A549 (cell line): ENCODE measurements around the gene GLIS1. TPM values are rescaled to one million over a fixed set of nuclear protein-coding genes. Genes with fewer than 3 reads are reported as not detected.

Source experiments
- ATAC-seq, 2 experiments: fragments of 200-7000 bp in 1 of 2; fragments of >200 bp in 1 of 2; cut with Nextera tagmentation in 1 of 2; cut with Tn5 transposase in 1 of 2; 3 replicates each; pipeline versions ENCODE4 v1.8.0 to v1.9.1; 2018 to 2020; ENCODE audit warnings: mild to moderate bottlenecking in 1 of 2, moderate library complexity in 1 of 2
- CTCF ChIA-PET: fragments of 300-600 bp; sonication (Branson Sonifier 250); formaldehyde crosslinking; extraction: SDS; loops from one replicate; lab custom pipeline; 2021; ENCODE audit warnings: antibody characterized with exemption, inconsistent platforms; lab: Yijun Ruan, JAX
- POLR2A ChIA-PET: fragments of 350-600 bp; formaldehyde crosslinking; extraction: SDS; loops from one replicate; lab custom pipeline; 2021; ENCODE audit warnings: antibody characterized with exemption, inconsistent platforms; lab: Yijun Ruan, JAX
- DNase-seq, 2 experiments: peaks; one replicate each; pipeline versions ENCODE4 v3.0.0 to v3.0.0-alpha.2; 2011 to 2016; ENCODE audit warnings: low read depth in 1 of 2, low spot score in 1 of 2
- FAIRE-seq: peaks from 2 replicates; lab custom pipeline; 2011; peaks lifted over from hg19 to GRCh38; lab: Jason Lieb, UNC
- H3K27ac ChIP-seq, 2 experiments: fragments of >200 bp; sonication (Bioruptor Twin); formaldehyde crosslinking; 3 replicates each; pipeline ENCODE4 v1.5.1; 2016 to 2017
- H3K4me1 ChIP-seq: fragments of >200 bp; sonication (Bioruptor Twin); formaldehyde crosslinking; 3 replicates; pipeline ENCODE4 v1.6.1; 2016
- H3K4me2 ChIP-seq: fragments of >200 bp; sonication (Bioruptor Twin); formaldehyde crosslinking; 3 replicates; pipeline ENCODE4 v1.6.1; 2016
- H3K4me3 ChIP-seq: fragments of >200 bp; sonication (Bioruptor Twin); formaldehyde crosslinking; 3 replicates; pipeline ENCODE4 v1.5.1; 2016
- H3K9me3 ChIP-seq: fragments of >200 bp; sonication (Bioruptor Twin); formaldehyde crosslinking; 3 replicates; pipeline ENCODE4 v1.6.1; 2016
- CHD2 ChIP-seq: fragments of 150-350 bp; IDR thresholded peaks from 2 replicates; pipeline ENCODE4 v1.6.1; 2014; ENCODE audit warnings: low read length; ENCODE audit not compliant: partially characterized antibody
- CTCF ChIP-seq: fragments of >200 bp; sonication (Bioruptor Twin); formaldehyde crosslinking; IDR thresholded peaks from 3 replicates; pipeline ENCODE4 v1.5.1; 2016
- E2F6 ChIP-seq: IDR thresholded peaks from 2 replicates; pipeline ENCODE4 v1.6.1; 2012; ENCODE audit warnings: low read depth, borderline replicate concordance
- EHF ChIP-seq: fragments of 250-450 bp; sonication (Bioruptor Pico); IDR thresholded peaks from 2 replicates; pipeline ENCODE4 v1.5.0; 2020; ENCODE audit warnings: mild to moderate bottlenecking
- ESRRA ChIP-seq: fragments of 150-350 bp; IDR thresholded peaks from 2 replicates; pipeline ENCODE4 v1.6.1; 2014; ENCODE audit warnings: mild to moderate bottlenecking, low read length, borderline replicate concordance
- FOSL2 ChIP-seq, 2 experiments: fragments of 450-650 bp in 1 of 2; fragments of >200 bp in 1 of 2; sonication (Bioruptor Twin) in 1 of 2; formaldehyde crosslinking; IDR thresholded peaks; 2 replicates each; pipeline versions ENCODE4 v1.5.0 to v1.6.1; 2016 to 2020; ENCODE audit warnings: mild to moderate bottlenecking in 1 of 2, moderate library complexity in 1 of 2
- HEYL ChIP-seq: fragments of 250-450 bp; sonication (Bioruptor Pico); IDR thresholded peaks from 2 replicates; pipeline ENCODE4 v1.8.0; 2021; ENCODE audit warnings: mild to moderate bottlenecking, moderate library complexity
- HOXB13 ChIP-seq: fragments of 250-450 bp; sonication (Bioruptor Pico); IDR thresholded peaks from 2 replicates; pipeline ENCODE4 v1.5.0; 2020; ENCODE audit warnings: low read depth, mild to moderate bottlenecking, moderate library complexity
- JUNB ChIP-seq: fragments of >200 bp; sonication (Bioruptor Twin); formaldehyde crosslinking; IDR thresholded peaks from 2 replicates; pipeline ENCODE4 v1.6.1; 2016
- KDM5A ChIP-seq: fragments of 200-600 bp; sonication (generic); IDR thresholded peaks from 2 replicates; pipeline ENCODE4 v1.6.1; 2016; ENCODE audit warnings: antibody characterized with exemption, mild to moderate bottlenecking
- NPAS2 ChIP-seq: fragments of 250-450 bp; sonication (Bioruptor Pico); IDR thresholded peaks from 2 replicates; pipeline ENCODE4 v1.8.0; 2022; ENCODE audit warnings: mild to moderate bottlenecking, moderate library complexity, borderline replicate concordance
- NR3C1 ChIP-seq: fragments of >200 bp; sonication (Bioruptor Twin); formaldehyde crosslinking; IDR thresholded peaks from 3 replicates; pipeline ENCODE4 v1.6.1; 2017
- PBX3 ChIP-seq: IDR thresholded peaks from 2 replicates; pipeline ENCODE4 v1.6.1; 2012
- PHF8 ChIP-seq: fragments of 200-600 bp; sonication (generic); IDR thresholded peaks from 2 replicates; pipeline ENCODE4 v1.6.1; 2016; ENCODE audit warnings: low read depth, mild to moderate bottlenecking, antibody characterized with exemption, moderate library complexity, borderline replicate concordance
- POLR2A ChIP-seq: IDR thresholded peaks from 2 replicates; pipeline ENCODE4 v1.6.1; 2012; ENCODE audit warnings: mild to moderate bottlenecking, low read length
- RARB ChIP-seq: fragments of 250-450 bp; sonication (Bioruptor Pico); IDR thresholded peaks from 2 replicates; pipeline ENCODE4 v1.8.0; 2021; ENCODE audit warnings: mild to moderate bottlenecking, moderate library complexity
- RCOR1 ChIP-seq: fragments of 150-350 bp; IDR thresholded peaks from 2 replicates; pipeline ENCODE4 v1.6.1; 2014; ENCODE audit warnings: antibody characterized with exemption, low read length, low read depth
- SMC3 ChIP-seq: fragments of >200 bp; sonication (Bioruptor Twin); formaldehyde crosslinking; IDR thresholded peaks from 3 replicates; pipeline ENCODE4 v1.6.1; 2018; ENCODE audit warnings: inconsistent platforms
- ZC3H11A ChIP-seq: fragments of 450-650 bp; IDR thresholded peaks from 2 replicates; pipeline ENCODE4 v1.6.1; 2014; ENCODE audit warnings: antibody characterized with exemption, mild to moderate bottlenecking
- ZFP36 ChIP-seq: fragments of 450-650 bp; IDR thresholded peaks from 2 replicates; pipeline ENCODE4 v1.6.1; 2014; ENCODE audit warnings: borderline replicate concordance; ENCODE audit not compliant: partially characterized antibody
- ZNF302 ChIP-seq: fragments of 250-450 bp; sonication (Bioruptor Pico); IDR thresholded peaks from 2 replicates; pipeline ENCODE4 v1.9.0; 2021; ENCODE audit warnings: inconsistent platforms, mild to moderate bottlenecking, moderate library complexity
- WGBS: methylation state at CpG from one replicate; pipeline ENCODE4 v1.1.6; 2017; ENCODE audit errors: missing lambda C conversion rate; 5-methylcytosine and 5-hydroxymethylcytosine counted together
- polyA plus RNA-seq, 4 experiments: library from polyadenylated mRNA; depleted of rRNA in 3 of 4; stranded (reverse); fragments of >200 nt; fragmentation: RNase III in 1 of 4; extraction: RNeasy Plus Mini Kit Qiagen cat#74134 plus additional on column Dnase treatment in 1 of 4; gene quantifications; 2 replicates in 3 of 4; 3 replicates in 1 of 4; pipeline ENCODE4 v1.2.3, GENCODE V29; 2011 to 2017
- TF ChIP-seq, protein P1 (sequence below): fragments of 450-650 bp; IDR thresholded peaks from 2 replicates; pipeline ENCODE4 v1.6.1; 2014; ENCODE audit warnings: antibody characterized with exemption

The GLIS1 gene
- polyA plus RNA-seq, 2 of the 4 experiments (the other 2 are of a cell fraction) = 0.04 TPM; not detected in 1

DNA sequence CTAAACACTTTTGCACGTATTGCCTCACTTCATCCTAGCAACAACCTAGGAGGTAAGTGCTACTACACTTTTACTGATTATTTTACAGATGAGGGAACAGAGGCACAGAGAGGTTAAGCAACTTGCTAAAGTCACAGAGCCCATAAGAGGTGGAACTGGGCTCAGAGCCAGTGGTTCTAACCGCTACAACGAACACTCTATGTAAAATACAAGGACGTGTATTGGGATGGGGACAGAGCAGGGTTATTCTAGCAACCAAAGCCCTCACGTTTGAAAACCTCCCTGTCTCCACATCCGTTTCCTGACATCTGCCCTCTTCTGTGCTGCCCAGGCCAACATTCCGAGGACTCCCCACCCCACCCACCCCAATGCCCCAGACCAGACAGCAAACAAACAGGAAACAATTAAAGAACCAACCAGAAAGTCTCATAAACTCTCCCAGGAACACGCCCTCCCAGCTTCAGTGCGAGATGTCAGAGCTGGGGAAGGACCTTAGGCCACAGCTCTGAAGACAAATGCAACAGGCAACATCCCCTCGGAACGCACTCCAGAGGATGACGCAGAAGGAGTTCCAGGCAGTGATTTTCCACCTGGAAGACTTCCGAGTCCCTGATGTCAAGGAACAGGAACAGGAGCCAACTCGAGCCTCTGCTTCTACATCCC, 41.1 kb downstream of the GLIS1 start:
- no peaks in the 10 kb centered on the region for H3K4me1 ChIP-seq
- CTCF ChIA-PET = interaction anchor here (0.9 kb wide), 1 partner anchor 11 kb away, joined by 3 read pairs; no protein-coding TSS in a partner anchor
- TF ChIP-seq POLR2A (no peak), PBX3 (no peak), JUNB (no peak), SMC3 (no peak), NR3C1 (no peak)
- H3K9me3 ChIP-seq = no peaks in the 10 kb centered on the region
- no peak overlapping the region for H3K4me2 ChIP-seq
- H3K27ac ChIP-seq = no peak overlapping the region
- POLR2A ChIA-PET = no interaction called here
- 46% methylated on average over 14 of the region's 14 CpGs for WGBS
- DNase-seq (no peak), FAIRE-seq (no peak), ATAC-seq (no peak)
- no peak overlapping the region for H3K4me3 ChIP-seq

DNA sequence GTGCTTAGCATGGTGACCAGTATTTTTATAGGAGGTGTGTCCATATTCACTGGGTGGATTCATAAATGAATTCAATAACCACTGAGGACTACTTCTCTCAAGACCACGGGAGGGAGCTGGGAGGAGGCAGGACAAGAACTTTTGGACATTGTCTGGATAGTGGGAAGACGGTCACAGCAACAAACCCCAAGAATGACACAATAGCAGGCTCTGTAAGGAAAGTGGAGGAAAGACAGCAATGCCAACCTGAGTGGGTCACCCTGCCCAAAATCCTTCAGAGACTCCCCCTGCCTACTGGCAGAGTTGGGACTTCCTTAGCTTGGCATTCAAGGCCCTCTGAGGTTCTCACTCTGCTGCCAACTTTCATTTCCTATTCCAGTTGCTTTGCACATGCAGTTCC, 42.0 kb downstream of the GLIS1 start:
- H3K4me3 ChIP-seq = no peak overlapping the region
- ATAC-seq (no peak), DNase-seq (no peak), FAIRE-seq (no peak)
- CTCF ChIA-PET = interaction anchor here (1.1 kb wide), 1 partner anchor 8 kb away, joined by 4 read pairs; no protein-coding TSS in a partner anchor
- TF ChIP-seq CTCF (no peak), PHF8 (no peak), RARB (CRISPR knock-in tag) (no peak), EHF (no peak), HOXB13 (CRISPR knock-in tag) (no peak), ESRRA (no peak), CHD2 (no peak), ZC3H11A (no peak)
- TF ChIP-seq, protein P1, sequence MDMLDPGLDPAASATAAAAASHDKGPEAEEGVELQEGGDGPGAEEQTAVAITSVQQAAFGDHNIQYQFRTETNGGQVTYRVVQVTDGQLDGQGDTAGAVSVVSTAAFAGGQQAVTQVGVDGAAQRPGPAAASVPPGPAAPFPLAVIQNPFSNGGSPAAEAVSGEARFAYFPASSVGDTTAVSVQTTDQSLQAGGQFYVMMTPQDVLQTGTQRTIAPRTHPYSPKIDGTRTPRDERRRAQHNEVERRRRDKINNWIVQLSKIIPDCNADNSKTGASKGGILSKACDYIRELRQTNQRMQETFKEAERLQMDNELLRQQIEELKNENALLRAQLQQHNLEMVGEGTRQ = no peak
- no peak overlapping the region for H3K4me2 ChIP-seq
- no peaks in the 10 kb centered on the region for H3K9me3 ChIP-seq
- WGBS = 41% methylated on average over 2 of the region's 2 CpGs
- POLR2A ChIA-PET = no interaction called here
- no peak overlapping the region for H3K27ac ChIP-seq
- no peaks in the 10 kb centered on the region for H3K4me1 ChIP-seq

DNA sequence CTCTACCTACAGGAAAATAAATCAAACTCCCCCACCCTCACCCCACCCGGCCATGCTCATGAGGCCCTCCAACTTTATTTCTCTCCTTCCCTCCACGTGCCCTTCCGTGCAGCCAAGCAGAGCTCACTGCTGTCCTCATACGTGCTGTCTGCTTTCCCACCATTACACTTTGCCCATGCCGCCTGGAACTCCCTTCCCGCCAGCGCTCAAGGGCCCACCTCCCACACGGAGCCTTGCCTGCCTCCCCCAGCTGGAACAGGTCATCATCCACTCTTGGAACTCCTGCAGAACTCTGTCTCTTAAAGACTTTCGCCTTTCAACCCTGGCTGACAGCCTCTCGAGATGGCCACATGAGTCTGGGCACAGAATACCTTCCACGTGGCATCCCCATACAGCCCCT, 42.4 kb downstream of the GLIS1 start:
- WGBS = 79% methylated on average over 11 of the region's 11 CpGs
- no peak overlapping the region for H3K4me2 ChIP-seq
- no peak for FAIRE-seq

GRCh38 chr1:53696051-53696450, 42.9 kb downstream of the GLIS1 start:
- TF ChIP-seq NPAS2 (CRISPR knock-in tag) = no peak
- no peak for TF ChIP-seq E2F6
- TF ChIP-seq RCOR1 = no peak
- TF ChIP-seq ZFP36 = no peak
- no peak for TF ChIP-seq FOSL2 (IDR thresholded peaks at IDR 0.05)
- TF ChIP-seq FOSL2 (CRISPR knock-in tag; IDR thresholded peaks at IDR 0.05) = no peak
- no peak for TF ChIP-seq JUNB
- no peak for TF ChIP-seq PBX3
- TF ChIP-seq KDM5A = no peak
- TF ChIP-seq ZNF302 = no peak
- no peak for DNase-seq

More for the DNA sequence above, 42.4 kb downstream of the GLIS1 start:
- ChIA-PET POLR2A (no interaction called here), CTCF (interaction anchor here (1.1 kb wide), 1 partner anchor 9 kb away, joined by 4 read pairs; no protein-coding TSS in a partner anchor)
- H3K4me1 ChIP-seq = no peaks in the 10 kb centered on the region
- no peak for ATAC-seq
- no peak for TF ChIP-seq HEYL (CRISPR knock-in tag)
- TF ChIP-seq, all 56 proteins: peak for 0
- no peaks in the 10 kb centered on the region for H3K9me3 ChIP-seq
- no peak overlapping the region for H3K27ac ChIP-seq
- no peak overlapping the region for H3K4me3 ChIP-seq
- DNase-seq = no peak

More at GRCh38 chr1:53696051-53696450, 42.9 kb downstream of the GLIS1 start:
- FAIRE-seq (no peak), ATAC-seq (no peak)
- Histone ChIP-seq H3K4me1 (no peaks in the 10 kb centered on the region), H3K4me2 (no peak overlapping the region), H3K27ac (no peak overlapping the region), H3K4me3 (no peak overlapping the region), H3K9me3 (no peaks in the 10 kb centered on the region)
- WGBS = 69% methylated on average over 5 of the region's 5 CpGs
- CTCF ChIA-PET = interaction anchor here (2.0 kb wide), 1 partner anchor 10 kb away, joined by 5 read pairs; no protein-coding TSS in a partner anchor
- POLR2A ChIA-PET = no interaction called here
